SK-N-SH (cell line): ENCODE data around the gene SKIC2.

Experiments used
- CTCF ChIP-seq: fragments of 200-600 bp; sonication (generic); IDR thresholded peaks from 2 replicates; pipeline ENCODE4 v1.6.1; 2017; ENCODE audit warnings: antibody characterized with exemption, mild to moderate bottlenecking, moderate library complexity
- EP300 ChIP-seq, 2 experiments: IDR thresholded peaks; 2 replicates each; pipeline versions ENCODE4 v1.4.0 to v1.6.1; 2012; ENCODE audit warnings: borderline replicate concordance in 1 of 2, low read depth in 1 of 2, low read length in 1 of 2
- IRF3 ChIP-seq: fragments of 150-350 bp; IDR thresholded peaks from 2 replicates; pipeline ENCODE4 v1.6.1; 2016; ENCODE audit warnings: mild to moderate bottlenecking, low read depth, low read length
- JUND ChIP-seq: IDR thresholded peaks from 2 replicates; pipeline ENCODE4 v1.4.0; 2012
- NFIC ChIP-seq: IDR thresholded peaks from 2 replicates; pipeline ENCODE4 v1.4.0; 2012; ENCODE audit warnings: borderline replicate concordance
- POLR2AphosphoS5 ChIP-seq: IDR thresholded peaks from 2 replicates; pipeline ENCODE4 v1.6.1; 2012; ENCODE audit warnings: low read depth, low read length
- RFX5 ChIP-seq: IDR thresholded peaks from 2 replicates; pipeline ENCODE4 v1.6.1; 2012; ENCODE audit warnings: mild to moderate bottlenecking, improper control_type of control experiment, low read length
- RXRA ChIP-seq: IDR thresholded peaks from 2 replicates; pipeline ENCODE4 v1.4.0; 2012; ENCODE audit warnings: low read depth, mild to moderate bottlenecking, borderline replicate concordance
- TAF1 ChIP-seq: IDR thresholded peaks from 2 replicates; pipeline ENCODE4 v1.6.1; 2012; ENCODE audit warnings: low read depth, mild to moderate bottlenecking, low read length, moderate library complexity, borderline replicate concordance
- TEAD4 ChIP-seq: IDR thresholded peaks from 2 replicates; pipeline ENCODE4 v1.4.0; 2012; ENCODE audit warnings: mild to moderate bottlenecking, borderline replicate concordance; ENCODE audit not compliant: insufficient read depth

GRCh38 chr6:31943742-31944141, 15.2 kb upstream of the SKIC2 start:
- no peak for TF ChIP-seq CTCF
- no peak for TF ChIP-seq NFIC
- no peak for TF ChIP-seq TEAD4
- TF ChIP-seq POLR2AphosphoS5 = no peak
- no peak for TF ChIP-seq JUND
- no peak for TF ChIP-seq EP300 (IDR thresholded peaks at IDR 0.05; ENCODE audit: borderline replicate concordance in 1 of 2, low read depth in 1 of 2, low read length in 1 of 2)
- TF ChIP-seq TAF1 = no peak
- no peak for TF ChIP-seq IRF3
- no peak for TF ChIP-seq RXRA
- no peak for TF ChIP-seq RFX5
